Pericardium fibroblast (primary cell): Measurements from ENCODE around the gene PPP1R12B. TPM values are rescaled to one million over a fixed set of nuclear protein-coding genes. Genes with fewer than 3 reads are reported as not detected.

Source experiments
- total RNA-seq: library from RNA; depleted of rRNA; stranded (reverse); fragments of >200 nt; gene quantifications from 2 replicates; pipeline ENCODE4 v1.2.3, GENCODE V29; 2015

The PPP1R12B gene
- 5.1 and 25.1 TPM in 2 replicates for total RNA-seq

GRCh38 chr1:202348509-202349205 is at the start of gene PPP1R12B:
PPP1R12B (plus strand) TSS chr1:202348699; CDS start chr1:202348852, 153 bp downstream.

Other genes starting within 250 kb of the PPP1R12B start
- not detected in 2 replicates for gene GPR37L1, start 225.8 kb upstream of the PPP1R12B start, total RNA-seq
- 26.3 and 35.9 TPM in 2 replicates for gene ARL8A, start 204.0 kb upstream of the PPP1R12B start, total RNA-seq
- not detected in 2 replicates for gene PTPN7, start 188.1 kb upstream of the PPP1R12B start, total RNA-seq
- not detected in 2 replicates for gene LGR6, start 154.9 kb upstream of the PPP1R12B start, total RNA-seq
- 8.1 and 12.0 TPM in 2 replicates for gene UBE2T, start 6.8 kb upstream of the PPP1R12B start, total RNA-seq